GM23338 (cell line): Measurements from ENCODE around the gene FER. TPM values are rescaled to one million over a fixed set of nuclear protein-coding genes. Genes with fewer than 3 reads are reported as not detected.

Source experiments
- ATAC-seq: fragments of 200-7000 bp; cut with Tn5 transposase; 3 replicates; pipeline ENCODE4 v1.9.1; 2020
- DNase-seq: peaks from one replicate; pipeline ENCODE4 v3.0.0-alpha.2; 2015; ENCODE audit warnings: low spot score
- H2AFZ ChIP-seq: fragments of 200-600 bp; sonication (generic); 2 replicates; pipeline ENCODE4 v1.8.0; 2016; ENCODE audit warnings: antibody characterized with exemption, mild to moderate bottlenecking, moderate library complexity
- H3F3A ChIP-seq: fragments of 200-600 bp; sonication (generic); replicated peaks from 2 replicates; pipeline ENCODE4 v1.8.0; 2017; ENCODE audit warnings: antibody characterized with exemption, mixed run types, low read depth
- H3K27ac ChIP-seq: fragments of 200-600 bp; sonication (generic); 2 replicates; pipeline ENCODE4 v1.6.1; 2016; ENCODE audit warnings: low read depth
- H3K27me3 ChIP-seq: fragments of 200-600 bp; sonication (generic); 2 replicates; pipeline ENCODE4 v1.8.0; 2016; ENCODE audit warnings: mild to moderate bottlenecking, mixed run types, moderate library complexity; ENCODE audit not compliant: insufficient read depth
- H3K36me3 ChIP-seq: fragments of 200-600 bp; sonication (generic); 2 replicates; pipeline ENCODE4 v1.8.0; 2016; ENCODE audit warnings: mild to moderate bottlenecking; ENCODE audit not compliant: insufficient read depth
- H3K4me1 ChIP-seq: fragments of 200-600 bp; sonication (generic); 2 replicates; pipeline ENCODE4 v1.8.0; 2016; ENCODE audit warnings: mild to moderate bottlenecking, moderate library complexity; ENCODE audit not compliant: insufficient read depth
- H3K4me2 ChIP-seq: fragments of 200-600 bp; sonication (generic); 2 replicates; pipeline ENCODE4 v1.7.1; 2017; ENCODE audit warnings: mixed run types
- H3K4me3 ChIP-seq: fragments of 200-600 bp; sonication (generic); 2 replicates; pipeline ENCODE4 v1.6.1; 2016; ENCODE audit warnings: mixed run types
- H3K79me2 ChIP-seq: fragments of 200-600 bp; sonication (generic); replicated peaks from 2 replicates; pipeline ENCODE4 v1.8.0; 2017; ENCODE audit warnings: mild to moderate bottlenecking; ENCODE audit not compliant: insufficient read depth
- H3K9me2 ChIP-seq: fragments of 200-600 bp; sonication (generic); 2 replicates; pipeline ENCODE4 v1.8.0; 2017; ENCODE audit not compliant: insufficient read depth
- H4K20me1 ChIP-seq: fragments of 200-600 bp; sonication (generic); replicated peaks from 2 replicates; pipeline ENCODE4 v1.8.0; 2017; ENCODE audit warnings: mild to moderate bottlenecking; ENCODE audit not compliant: insufficient read depth
- H3K27ac Mint-ChIP-seq: 2 replicates; pipeline ENCODE4 v1.8.0; 2020; ENCODE audit warnings: inconsistent platforms, mild to moderate bottlenecking, moderate library complexity, mixed read lengths
- H3K27me3 Mint-ChIP-seq: 3 replicates; pipeline ENCODE4 v1.8.0; 2022; ENCODE audit warnings: low read depth, mild to moderate bottlenecking, moderate library complexity, mixed read lengths, inconsistent platforms; ENCODE audit not compliant: insufficient read depth, poor library complexity
- H3K36me3 Mint-ChIP-seq: 3 replicates; pipeline ENCODE4 v1.8.0; 2021; ENCODE audit warnings: low read depth, mild to moderate bottlenecking, inconsistent platforms, moderate library complexity, mixed read lengths
- H3K4me1 Mint-ChIP-seq: 3 replicates; pipeline ENCODE4 v1.8.0; 2020; ENCODE audit warnings: mild to moderate bottlenecking, inconsistent platforms, mixed read lengths
- H3K4me3 Mint-ChIP-seq: 3 replicates; pipeline ENCODE4 v1.8.0; 2021; ENCODE audit warnings: moderate library complexity, mild to moderate bottlenecking, inconsistent platforms, mixed read lengths
- H3K9me3 Mint-ChIP-seq: 3 replicates; pipeline ENCODE4 v1.8.0; 2020; ENCODE audit warnings: moderate library complexity, mild to moderate bottlenecking, inconsistent platforms, mixed read lengths
- CREB1 ChIP-seq: fragments of 250-450 bp; sonication (Bioruptor Pico); IDR thresholded peaks from 2 replicates; pipeline ENCODE4 v1.5.0; 2020; ENCODE audit warnings: low read depth, mild to moderate bottlenecking, moderate library complexity
- CTCF ChIP-seq, 2 experiments: fragments of 200-600 bp in 1 of 2; sonication (generic) in 1 of 2; conservative IDR thresholded peaks; 2 replicates each; pipeline versions ENCODE4 v1.5.1 to v1.6.1; 2016 to 2017; ENCODE audit warnings: antibody characterized with exemption in 2 of 2, low read depth in 2 of 2, mild to moderate bottlenecking in 2 of 2, moderate library complexity in 1 of 2
- ETS1 ChIP-seq: IDR thresholded peaks from 2 replicates; pipeline ENCODE4 v1.6.1; 2016; ENCODE audit warnings: antibody characterized with exemption
- EZH2 ChIP-seq: fragments of 200-600 bp; sonication (generic); IDR thresholded peaks from one replicate; pipeline ENCODE4 v1.8.0; 2017; ENCODE audit warnings: antibody characterized with exemption, mild to moderate bottlenecking, low read depth; ENCODE audit not compliant: unreplicated experiment
- EZH2phosphoT487 ChIP-seq: fragments of 200-600 bp; sonication (generic); IDR thresholded peaks from one replicate; pipeline ENCODE4 v1.8.1; 2018; ENCODE audit warnings: antibody characterized with exemption; ENCODE audit not compliant: unreplicated experiment
- JUNB ChIP-seq: IDR thresholded peaks from one replicate; pipeline ENCODE4 v1.6.1; 2016; ENCODE audit warnings: antibody characterized with exemption; ENCODE audit not compliant: unreplicated experiment
- NANOG ChIP-seq: IDR thresholded peaks from 2 replicates; pipeline ENCODE4 v1.6.1; 2016; ENCODE audit warnings: antibody characterized with exemption, borderline replicate concordance
- POLR2AphosphoS5 ChIP-seq: IDR thresholded peaks from 2 replicates; pipeline ENCODE4 v1.6.1; 2016; ENCODE audit warnings: antibody characterized with exemption, low read depth
- STAT1 ChIP-seq: IDR thresholded peaks from one replicate; pipeline ENCODE4 v1.6.1; 2016; ENCODE audit warnings: antibody characterized with exemption; ENCODE audit not compliant: unreplicated experiment
- ZNF114 ChIP-seq: fragments of 250-450 bp; sonication (Bioruptor Pico); IDR thresholded peaks from 2 replicates; pipeline ENCODE4 v1.5.0; 2020; ENCODE audit warnings: mild to moderate bottlenecking, moderate library complexity
- ZNF331 ChIP-seq: fragments of 250-450 bp; sonication (Bioruptor Pico); IDR thresholded peaks from 2 replicates; pipeline ENCODE4 v1.5.0; 2020; ENCODE audit warnings: low read depth, mild to moderate bottlenecking, moderate library complexity
- ZNF462 ChIP-seq: fragments of 250-450 bp; sonication (Bioruptor Pico); IDR thresholded peaks from 2 replicates; pipeline ENCODE4 v1.5.0; 2020; ENCODE audit warnings: mild to moderate bottlenecking, moderate library complexity
- polyA plus RNA-seq: library from polyadenylated mRNA; unstranded; fragments of >200 nt; fragmentation: Nextera tagmentation; extraction: Ambion mirVana; gene quantifications from 2 replicates; pipeline ENCODE4 v1.2.1, GENCODE V29; 2016
- total RNA-seq: library from RNA; depleted of rRNA; stranded (reverse); fragments of >200 nt; shearing (Covaris generic); gene quantifications from 2 replicates; pipeline ENCODE4 v1.2.3, GENCODE V29; 2014

FER gene
- total and polyA plus RNA-seq, 2 experiments from 2014 or later, result 17.4 to 34.8 TPM

- Histone ChIP-seq H2AFZ (no peak overlapping the region), H3K79me2 (no peaks in the 10 kb centered on the region), H3K36me3 (no peaks in the 10 kb centered on the region), H3F3A (no peaks in the 10 kb centered on the region), H3K4me1 (no peaks in the 10 kb centered on the region), H4K20me1 (no peaks in the 10 kb centered on the region), H3K4me3 (no peak overlapping the region), H3K9me2 (no peaks in the 10 kb centered on the region), H3K27ac (no peak overlapping the region), H3K4me2 (no peak overlapping the region), H3K27me3 (no peaks in the 10 kb centered on the region)
- no peak for DNase-seq
- H3K36me3 Mint-ChIP-seq, result no peaks in the 10 kb centered on the region
- ATAC-seq, result no peak
- no peaks in the 10 kb centered on the region for H3K27me3 Mint-ChIP-seq
- no peak for TF ChIP-seq EZH2
- no peak overlapping the region for H3K4me3 Mint-ChIP-seq
- no peaks in the 10 kb centered on the region for H3K9me3 Mint-ChIP-seq
- H3K4me1 Mint-ChIP-seq, result no peaks in the 10 kb centered on the region
- H3K27ac Mint-ChIP-seq, result no peak overlapping the region
Measured at GRCh38 chr5:109099081-109099480, 351.4 kb downstream of the FER start.

- H3K4me3 Mint-ChIP-seq, result no peak overlapping the region
- no peaks in the 10 kb centered on the region for H3K79me2 ChIP-seq
- H3K27ac ChIP-seq, result no peak overlapping the region
- no peak overlapping the region for H3K4me2 ChIP-seq
- H3K27me3 Mint-ChIP-seq, result no peaks in the 10 kb centered on the region
- no peaks in the 10 kb centered on the region for H4K20me1 ChIP-seq
- no peaks in the 10 kb centered on the region for H3F3A ChIP-seq
- H3K27me3 ChIP-seq, result no peaks in the 10 kb centered on the region
- H3K4me1 ChIP-seq, result peaks cover 7% of the 10 kb centered on the region; the same call in 1 of the 2 replicates
- ATAC-seq (no peak), DNase-seq (no peak)
- no peaks in the 10 kb centered on the region for H3K36me3 Mint-ChIP-seq
- no peak overlapping the region for H3K27ac Mint-ChIP-seq
- H3K9me2 ChIP-seq, result no peaks in the 10 kb centered on the region
- H3K36me3 ChIP-seq, result no peaks in the 10 kb centered on the region
- no peak overlapping the region for H3K4me3 ChIP-seq
- H3K4me1 Mint-ChIP-seq, result peaks cover 4% of the 10 kb centered on the region; the same call in 2 of the 3 replicates
- no peaks in the 10 kb centered on the region for H3K9me3 Mint-ChIP-seq
- no peak overlapping the region for H2AFZ ChIP-seq
- TF ChIP-seq CTCF (conservative IDR thresholded peaks at IDR 0.05; ENCODE audit: low read depth in 2 of 2) (no peak), EZH2 (no peak), ETS1 (no peak), POLR2AphosphoS5 (no peak), JUNB (no peak), CREB1 (no peak), ZNF331 (CRISPR knock-in tag) (no peak), ZNF462 (CRISPR knock-in tag) (no peak), ZNF114 (CRISPR knock-in tag) (no peak), STAT1 (no peak), NANOG (no peak), EZH2phosphoT487 (no peak)
Measured at GRCh38 chr5:109100971-109101370, 353.3 kb downstream of the FER start.
